DMS79 treated with DMSO at 0.1 percent for 48 hours (cell line): ENCODE data around the gene DIP2A.
"Not testable (repeated sequence)": the region's sequence is repeated elsewhere in the genome, so short reads cannot be mapped to it uniquely, and the experiment has no call there.

Experiments
- DNase-seq: peaks from one replicate; lab custom pipeline; 2025; lab: John Stamatoyannopoulos, UW

DIP2A gene

DNA sequence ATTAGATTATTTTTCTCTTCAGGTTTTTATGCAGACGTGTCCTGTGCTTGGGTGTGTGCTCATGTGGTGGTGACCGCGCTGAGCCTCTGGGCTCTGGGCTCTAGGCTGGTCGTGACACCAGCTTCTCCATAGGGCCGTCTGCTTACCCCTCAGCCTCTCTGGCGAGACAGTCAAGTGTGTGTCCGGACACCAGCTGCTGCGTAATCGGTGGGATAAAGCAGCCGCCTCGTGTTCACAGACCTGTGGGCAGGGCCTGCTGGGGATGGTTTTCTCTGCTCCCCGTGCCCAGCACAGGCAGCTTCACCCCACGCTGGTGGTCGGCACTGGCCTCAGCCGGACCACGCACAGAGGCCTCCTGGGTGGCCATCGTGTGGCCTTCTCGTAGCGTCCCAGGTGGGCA is 33.6 kb upstream of the DIP2A start:
- DNase-seq: no peak

DNA sequence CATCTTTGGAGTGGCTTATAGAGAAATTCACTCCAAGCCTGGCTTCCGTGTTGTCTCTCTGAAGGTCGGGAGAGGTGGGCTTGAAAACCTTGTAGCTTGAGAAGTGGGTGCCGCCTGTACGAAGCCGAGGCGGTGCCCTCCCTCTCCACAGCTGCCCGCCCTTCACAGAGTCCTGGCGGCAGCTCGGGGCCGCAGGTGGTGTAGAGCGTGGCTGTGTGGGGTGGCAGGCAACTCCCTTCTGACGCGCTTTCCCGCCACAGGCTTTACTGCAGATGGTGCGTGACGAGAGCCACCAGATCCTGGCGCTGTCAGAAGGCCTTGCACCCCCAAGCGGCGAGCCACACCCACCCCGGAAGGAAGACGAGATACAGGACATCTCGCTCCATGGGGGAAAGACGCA is 33.1 kb upstream of the DIP2A start:
- no peak for DNase-seq

DNA sequence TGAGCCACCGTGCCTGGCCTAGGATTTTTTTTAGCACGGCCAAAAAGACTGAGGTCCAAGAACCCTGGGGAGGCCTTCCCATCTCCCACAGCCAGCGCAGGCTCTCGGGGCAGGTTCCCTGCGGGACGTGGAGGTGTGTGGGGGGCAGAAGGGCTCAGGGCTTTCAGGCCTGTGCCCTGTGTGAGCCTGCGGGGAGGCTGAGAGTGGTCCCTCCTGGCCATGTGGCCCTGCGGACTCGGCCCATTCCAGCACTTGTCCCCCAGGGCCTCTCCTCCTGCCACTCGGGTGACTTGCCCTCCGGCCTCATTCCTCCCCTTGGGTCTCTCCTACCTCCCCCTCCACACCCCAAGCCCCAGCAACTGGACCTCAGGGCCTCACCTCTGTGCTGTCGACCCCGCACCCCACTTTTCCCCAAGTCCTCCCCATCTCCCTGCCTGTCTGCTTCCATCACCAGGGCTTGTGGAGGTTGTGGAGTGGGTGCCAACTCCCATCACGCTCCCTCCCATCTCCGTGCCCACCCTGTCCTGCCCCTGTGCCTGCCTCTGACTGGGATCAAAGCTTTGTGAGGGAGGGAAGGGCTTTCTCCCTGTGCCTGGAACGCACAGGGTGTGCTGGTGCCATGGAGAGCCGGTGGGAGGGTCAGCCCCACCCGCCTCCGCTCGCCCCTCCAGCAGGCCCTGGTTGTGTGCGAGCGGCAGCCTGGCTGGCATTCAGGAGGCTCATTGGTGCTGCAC is 32.2 kb upstream of the DIP2A start:
- DNase-seq: no peak

DNA sequence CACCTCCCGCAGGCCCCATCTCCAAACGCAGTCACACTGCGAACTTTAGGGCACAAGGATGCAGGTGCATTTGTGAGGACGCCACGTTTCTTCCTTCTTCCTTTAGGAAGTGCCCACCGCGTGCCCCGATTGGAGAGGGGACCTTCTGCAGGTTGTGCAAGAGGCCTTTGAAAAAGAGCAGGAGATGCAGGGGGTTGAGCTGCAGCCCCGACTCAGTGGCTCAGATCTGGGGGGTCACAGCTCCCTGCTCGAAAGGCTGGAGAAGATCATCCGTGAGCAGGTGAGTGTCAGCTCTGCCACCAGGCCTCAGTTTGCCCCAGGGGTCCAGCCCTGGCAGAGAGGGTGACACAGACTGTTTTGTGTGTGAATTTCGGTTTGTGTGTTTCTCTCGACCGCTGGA is 31.2 kb upstream of the DIP2A start:
- DNase-seq: no peak

DNA sequence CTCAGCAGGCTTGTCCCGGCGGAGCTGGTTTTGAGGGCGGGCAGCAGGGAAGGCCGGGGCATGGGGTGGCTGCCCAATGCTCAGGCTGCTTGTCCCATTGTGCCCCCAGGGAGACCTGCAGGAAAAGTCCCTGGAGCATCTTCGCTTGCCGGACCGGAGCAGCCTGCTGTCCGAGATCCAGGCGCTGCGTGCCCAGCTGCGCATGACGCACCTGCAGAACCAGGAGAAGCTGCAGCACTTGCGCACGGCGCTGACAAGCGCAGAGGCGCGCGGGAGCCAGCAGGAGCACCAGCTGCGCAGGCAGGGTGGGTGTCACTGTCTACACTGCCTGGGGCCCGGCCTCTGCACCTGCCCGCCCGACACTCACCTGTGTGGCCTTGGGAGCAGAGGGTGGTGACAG is 30.4 kb upstream of the DIP2A start:
- no peak for DNase-seq

DNA sequence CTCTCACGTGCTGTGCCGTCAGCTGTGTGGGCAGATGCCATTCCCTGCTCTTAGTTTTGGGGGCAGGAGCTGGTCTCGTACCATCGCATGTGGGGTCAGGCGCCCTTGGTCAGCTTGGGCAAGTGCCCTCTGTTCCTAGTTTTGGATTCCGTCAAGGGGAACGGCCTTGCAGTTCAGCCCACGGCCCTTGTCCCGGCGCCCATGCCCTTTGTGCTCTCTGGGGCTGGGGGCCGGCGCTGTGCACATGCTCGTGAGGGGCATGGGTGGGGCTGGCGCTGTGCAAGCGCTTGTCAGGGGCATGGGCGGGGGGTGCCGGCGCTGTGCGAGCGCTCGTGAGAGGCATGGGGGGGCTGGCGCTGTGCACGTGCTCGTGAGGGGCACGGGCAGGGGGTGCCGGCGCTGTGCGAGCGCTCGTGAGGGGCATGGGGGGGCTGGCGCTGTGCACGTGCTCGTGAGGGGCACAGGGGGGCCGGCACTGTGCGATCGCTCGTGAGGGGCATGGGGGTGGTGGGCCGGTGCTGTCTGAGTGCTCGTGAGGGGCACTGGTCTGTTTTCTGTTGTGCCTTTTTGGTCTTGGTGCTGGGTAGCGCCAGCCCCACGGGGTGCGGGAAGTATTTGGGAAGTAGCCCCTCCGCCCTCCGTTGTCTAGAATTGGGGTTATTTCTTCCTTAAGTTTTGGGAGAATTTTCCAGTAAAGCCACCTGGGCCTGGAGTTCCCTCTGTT is 29.5 kb upstream of the DIP2A start:
- DNase-seq: no peak

DNA sequence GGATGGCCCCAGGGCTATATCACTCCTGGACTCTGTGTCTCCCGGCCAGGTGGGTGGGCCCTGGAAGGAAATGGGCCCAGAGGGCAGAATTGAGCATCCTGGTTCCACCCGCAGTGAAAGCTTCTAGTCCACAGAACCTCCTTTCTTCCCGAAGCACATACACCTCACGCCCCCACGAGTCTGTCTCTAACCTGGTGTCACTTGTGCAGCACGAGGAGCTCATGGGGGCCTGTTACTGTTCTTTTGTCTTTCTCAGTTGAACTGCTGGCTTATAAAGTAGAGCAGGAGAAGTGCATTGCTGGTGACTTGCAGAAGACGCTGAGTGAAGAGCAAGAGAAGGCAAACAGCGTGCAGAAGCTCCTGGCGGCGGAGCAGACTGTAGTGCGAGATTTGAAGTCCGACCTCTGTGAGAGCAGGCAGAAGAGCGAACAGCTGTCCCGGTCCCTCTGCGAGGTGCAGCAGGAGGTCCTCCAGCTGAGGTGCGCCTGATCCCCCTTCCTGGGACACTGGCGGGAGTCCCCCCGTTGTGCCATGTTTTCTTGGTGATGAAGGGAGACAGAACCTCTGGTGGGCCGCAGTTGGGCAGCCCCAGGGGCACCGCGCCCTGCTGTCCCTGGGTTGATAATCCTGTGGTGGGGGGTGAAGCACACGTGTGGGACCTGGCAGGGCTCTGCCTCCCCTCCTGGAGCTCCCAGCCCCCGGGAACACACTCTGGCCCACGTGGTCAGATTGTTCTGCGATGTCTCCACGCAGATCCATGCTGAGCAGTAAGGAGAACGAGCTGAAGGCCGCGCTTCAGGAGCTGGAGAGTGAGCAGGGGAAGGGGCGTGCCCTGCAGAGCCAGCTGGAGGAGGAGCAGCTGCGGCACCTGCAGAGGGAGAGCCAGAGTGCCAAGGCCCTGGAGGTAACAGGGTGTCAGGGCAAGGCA is 28.7 kb upstream of the DIP2A start:
- no peak for DNase-seq

DNA sequence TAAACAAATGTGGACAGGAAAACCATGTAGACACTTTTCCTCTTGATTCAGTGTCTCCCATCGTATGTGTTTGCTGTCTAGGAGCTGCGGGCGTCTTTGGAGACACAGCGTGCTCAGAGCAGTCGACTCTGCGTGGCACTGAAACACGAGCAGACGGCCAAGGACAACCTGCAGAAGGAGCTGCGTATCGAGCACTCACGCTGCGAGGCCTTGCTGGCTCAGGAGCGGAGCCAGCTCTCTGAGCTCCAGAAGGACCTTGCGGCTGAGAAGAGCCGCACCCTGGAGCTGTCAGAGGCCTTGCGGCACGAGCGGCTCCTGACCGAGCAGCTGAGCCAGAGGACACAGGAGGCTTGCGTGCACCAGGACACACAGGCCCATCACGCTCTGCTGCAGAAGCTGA is 27.2 kb upstream of the DIP2A start:
- DNase-seq: no peak

DNA sequence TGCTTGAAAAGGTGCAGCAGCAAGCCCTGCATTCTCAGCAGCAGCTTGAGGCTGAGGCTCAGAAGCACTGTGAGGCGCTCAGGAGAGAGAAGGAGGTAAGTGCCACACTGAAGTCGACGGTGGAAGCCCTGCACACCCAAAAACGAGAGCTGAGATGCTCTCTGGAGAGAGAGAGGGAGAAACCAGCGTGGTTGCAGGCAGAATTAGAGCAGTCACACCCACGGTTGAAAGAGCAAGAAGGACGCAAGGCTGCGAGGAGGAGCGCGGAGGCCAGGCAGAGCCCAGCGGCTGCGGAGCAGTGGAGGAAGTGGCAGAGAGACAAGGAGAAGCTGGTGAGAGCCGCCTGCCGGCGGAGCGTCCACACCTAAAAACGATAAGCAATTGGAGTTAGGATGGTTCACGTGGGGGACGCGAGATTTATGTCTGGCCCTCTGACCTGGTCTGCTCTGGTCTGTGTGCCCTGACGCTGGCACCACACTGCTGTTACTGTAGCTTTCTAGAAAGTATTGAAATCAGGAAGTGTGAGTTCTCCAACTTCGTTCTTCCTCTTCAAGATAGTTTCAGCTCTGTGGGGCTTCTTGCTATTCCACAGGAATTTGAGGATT is 26.7 kb upstream of the DIP2A start:
- DNase-seq: no peak

DNA sequence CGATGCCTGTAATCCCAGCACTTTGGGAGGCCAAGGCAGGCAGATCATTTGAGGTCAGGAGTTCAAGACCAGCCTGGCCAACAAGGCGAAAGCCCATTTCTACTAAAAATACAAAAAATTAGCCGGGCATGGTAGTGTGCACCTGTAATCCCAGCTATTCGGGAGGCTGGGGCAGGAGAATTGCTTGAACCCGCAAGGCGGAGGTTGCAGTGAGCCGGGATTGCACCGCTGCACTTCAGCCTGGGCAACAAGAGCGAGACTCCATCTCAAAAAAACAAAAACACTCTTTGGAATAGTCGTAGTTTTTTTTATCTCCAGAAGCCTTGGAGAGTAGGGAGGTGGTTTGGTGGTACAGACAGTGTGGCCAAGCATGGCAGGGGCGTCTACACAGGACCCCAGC is 25.6 kb upstream of the DIP2A start:
- not testable (repeated sequence) for DNase-seq

DNA sequence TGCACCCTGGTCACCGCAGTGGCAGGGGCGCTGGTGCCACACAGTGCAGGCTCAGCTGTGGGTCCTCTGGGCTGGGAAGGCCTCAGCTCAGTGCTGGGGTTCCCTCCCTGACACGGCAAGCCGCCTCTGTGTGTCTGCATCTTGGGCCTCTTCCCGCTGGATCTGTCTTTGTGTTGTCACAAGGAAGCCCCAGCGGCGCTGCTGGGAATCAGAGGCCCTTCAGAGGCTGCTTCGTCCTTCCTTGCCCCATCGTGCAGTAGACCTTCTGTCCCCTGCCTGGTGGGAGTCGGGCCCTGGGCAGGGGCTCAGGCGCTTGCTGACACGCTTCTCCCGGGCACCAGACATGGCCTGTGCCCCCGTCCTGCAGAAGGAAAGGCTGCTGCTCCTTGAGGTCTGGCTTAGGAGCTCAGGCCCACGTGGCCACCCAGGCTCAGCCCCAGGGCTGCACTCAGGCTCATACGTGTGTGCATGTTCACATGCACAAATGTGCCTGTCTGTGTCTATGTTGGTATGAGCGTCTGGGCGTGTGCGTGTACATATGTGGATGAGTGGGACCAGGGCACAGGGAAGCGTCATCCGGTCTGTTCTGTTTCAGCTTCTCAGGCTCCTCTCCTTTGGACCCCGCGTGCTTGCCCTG is 24.3 kb upstream of the DIP2A start:
- no peak for DNase-seq

DNA sequence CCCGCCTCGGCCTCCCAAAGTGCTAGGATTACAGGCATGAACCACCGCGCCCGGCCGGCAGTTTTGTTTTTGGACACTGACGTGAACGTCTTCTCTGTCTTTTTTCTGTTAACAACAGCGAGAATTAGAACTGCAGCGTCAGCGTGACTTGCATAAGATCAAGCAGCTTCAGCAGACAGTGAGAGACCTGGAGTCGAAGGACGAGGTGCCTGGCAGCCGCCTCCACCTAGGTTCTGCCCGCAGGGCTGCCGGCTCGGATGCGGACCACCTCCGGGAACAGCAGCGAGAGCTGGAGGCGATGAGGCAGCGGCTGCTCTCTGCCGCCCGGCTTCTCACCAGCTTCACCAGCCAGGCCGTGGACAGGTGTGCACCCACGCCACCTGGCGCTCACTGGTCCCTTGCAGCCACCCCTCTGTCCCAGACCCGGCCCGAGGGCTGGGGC is 22.9 kb upstream of the DIP2A start:
- DNase-seq: no peak

DNA sequence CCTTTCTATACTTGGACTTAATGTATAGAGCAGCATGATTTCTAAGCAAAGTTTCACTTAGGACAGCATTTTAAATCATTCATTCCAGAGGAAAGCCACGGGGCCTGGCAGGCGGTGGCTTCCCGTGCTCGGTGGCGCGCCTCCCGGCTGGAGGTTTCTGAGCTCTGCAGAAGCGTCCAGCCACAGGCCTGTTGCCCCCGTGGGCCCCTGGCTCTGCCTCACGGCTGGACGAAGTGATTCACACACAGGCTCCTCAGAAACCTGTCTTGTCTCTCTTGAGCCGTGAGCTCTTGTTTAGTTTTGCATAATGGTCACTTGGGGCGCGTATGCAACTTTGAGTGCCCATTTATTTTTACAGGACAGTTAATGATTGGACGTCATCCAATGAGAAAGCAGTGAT is 22.1 kb upstream of the DIP2A start:
- DNase-seq: no peak

DNA sequence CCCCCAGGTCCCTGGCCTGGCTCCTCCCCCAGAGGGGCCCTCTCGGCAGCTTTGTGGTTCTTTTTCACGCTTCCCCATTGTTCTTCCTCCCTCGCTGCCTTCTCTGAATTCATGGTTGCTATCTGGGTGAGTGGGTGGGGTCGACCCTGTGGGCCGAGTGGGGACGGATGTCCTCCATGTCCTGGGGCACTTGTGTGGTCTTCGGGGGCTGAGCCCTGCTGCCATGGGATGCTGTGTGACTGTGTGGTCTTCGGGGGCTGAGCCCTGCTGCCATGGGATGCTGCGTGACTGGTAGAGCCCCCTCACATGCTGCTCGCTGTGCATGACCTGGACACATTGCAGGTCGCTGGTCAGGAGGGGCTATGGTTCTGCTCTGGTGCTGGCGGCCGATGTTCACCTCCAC is 21.6 kb upstream of the DIP2A start:
- no peak for DNase-seq

DNA sequence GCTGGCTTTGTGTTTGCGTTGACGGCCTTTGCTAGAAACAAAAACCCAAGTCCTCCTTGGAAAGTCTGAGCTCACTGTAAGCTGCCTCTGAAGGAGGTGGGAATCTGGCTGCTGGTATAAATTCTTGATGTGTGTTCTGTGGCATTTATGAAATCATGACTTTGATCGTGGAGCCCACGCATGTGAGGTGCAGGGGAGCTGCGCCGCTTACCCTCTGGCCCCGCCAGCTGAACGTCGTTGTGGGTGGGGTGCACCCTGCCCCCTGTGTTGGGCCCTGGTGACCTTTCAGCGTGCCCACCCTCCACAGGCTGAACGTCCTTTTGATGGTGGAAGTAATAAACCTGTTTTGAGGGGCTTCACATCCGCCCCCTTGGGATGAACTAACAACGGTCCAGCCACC is 21.2 kb upstream of the DIP2A start:
- DNase-seq: no peak

DNA sequence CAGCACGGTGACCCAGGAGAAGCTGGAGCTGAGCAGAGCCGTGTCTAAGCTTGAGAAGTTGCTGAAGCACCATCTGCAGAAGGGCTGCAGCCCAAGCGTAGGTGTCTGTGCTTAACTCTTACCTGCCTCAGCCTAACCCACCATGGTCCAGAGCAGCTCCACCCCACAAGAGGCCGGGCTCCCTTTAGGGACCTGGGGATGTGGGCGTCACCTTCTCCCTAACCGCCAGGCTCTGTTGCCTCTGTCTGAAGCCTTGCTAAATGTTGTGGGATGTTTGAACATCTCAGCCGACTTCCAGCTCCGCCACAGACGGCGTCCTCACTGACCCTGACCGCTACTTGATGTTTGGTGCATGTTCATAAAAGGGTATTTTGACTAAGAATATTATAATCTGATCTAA is 20.4 kb upstream of the DIP2A start:
- DNase-seq: no peak

DNA sequence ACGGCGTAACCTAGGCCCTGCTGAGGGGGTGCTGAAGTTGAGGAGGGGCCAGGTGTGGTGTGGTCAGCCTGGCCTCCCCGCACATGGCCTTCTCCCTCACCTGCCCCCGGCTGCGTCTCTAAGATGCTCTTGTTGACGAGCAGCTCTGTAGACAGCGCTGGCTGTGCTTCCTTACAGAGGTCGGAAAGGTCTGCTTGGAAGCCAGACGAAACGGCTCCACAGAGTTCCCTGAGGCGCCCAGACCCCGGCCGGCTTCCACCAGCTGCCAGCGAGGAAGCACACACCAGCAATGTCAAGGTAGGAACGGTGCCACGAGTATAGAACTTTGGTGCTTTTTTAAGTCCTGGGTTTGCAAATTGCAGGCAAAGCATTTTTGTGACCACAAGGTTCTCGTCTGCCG is 18.8 kb upstream of the DIP2A start:
- no peak for DNase-seq

DNA sequence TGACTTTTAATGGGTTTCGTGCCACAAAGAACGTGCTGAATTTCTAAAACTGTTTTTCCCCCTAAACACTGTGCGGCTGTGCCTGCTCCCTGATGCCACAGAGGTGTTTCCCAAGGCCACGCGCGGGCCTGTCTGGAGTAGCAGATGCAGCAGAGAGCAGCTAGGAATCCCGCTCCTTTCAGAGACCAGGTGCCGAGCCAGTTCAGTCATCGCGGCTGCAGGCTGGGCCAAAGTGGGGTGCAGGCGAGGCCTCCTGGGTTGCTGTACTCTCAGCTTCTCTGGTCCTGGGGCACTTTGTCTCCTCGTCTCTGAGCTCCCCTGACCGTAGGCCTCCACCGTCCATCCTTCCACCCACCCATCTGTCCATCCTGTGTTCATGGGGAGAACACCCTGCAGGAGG is 17.4 kb upstream of the DIP2A start:
- no peak for DNase-seq

DNA sequence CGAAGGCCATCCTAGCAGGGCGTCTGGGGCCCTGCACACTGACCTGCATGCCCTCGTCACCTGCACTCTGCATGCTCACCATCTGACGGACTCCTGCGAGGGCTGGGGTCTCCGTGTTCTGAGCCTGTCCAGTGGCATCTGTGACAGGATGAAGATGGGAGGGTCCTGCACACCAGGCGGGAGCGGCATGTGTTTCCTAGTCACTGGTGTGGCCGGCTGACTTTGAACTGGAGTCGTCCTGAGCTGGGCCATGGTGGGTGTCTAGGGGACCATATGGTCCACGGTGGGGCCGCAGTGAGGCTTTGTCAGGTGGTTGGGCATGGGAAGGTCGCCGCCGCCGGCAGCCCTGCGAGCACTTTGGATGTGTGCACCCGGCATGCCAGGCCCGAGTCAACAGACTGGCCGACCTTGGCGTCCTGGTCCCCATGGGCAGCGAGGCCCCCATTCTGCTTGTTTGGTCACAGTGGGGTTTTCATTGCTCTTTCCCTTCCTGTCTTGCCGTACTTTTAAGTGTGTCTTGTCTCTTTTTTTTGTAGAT is 16.7 kb upstream of the DIP2A start:
- no peak for DNase-seq

DNA sequence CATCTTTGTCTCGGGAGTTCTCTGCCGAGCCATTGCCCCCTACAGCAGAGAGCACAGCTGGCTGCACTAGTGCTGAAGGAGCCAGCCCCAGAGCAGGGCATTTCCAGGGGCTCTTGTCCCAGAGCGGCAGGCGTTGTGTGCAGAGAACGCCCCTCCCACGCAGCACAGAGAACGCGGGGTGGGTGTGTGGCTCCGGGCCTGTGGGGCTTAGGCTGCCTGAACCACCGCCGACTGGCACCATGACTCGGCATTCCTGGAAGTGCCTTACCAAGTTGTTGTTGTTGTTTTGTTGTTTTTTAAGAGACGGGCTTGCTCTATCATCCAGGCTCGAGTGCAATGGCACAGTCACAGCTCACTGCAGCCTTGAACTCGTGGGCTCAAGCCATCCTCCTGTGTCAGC is 15.8 kb upstream of the DIP2A start:
- no peak for DNase-seq

DNA sequence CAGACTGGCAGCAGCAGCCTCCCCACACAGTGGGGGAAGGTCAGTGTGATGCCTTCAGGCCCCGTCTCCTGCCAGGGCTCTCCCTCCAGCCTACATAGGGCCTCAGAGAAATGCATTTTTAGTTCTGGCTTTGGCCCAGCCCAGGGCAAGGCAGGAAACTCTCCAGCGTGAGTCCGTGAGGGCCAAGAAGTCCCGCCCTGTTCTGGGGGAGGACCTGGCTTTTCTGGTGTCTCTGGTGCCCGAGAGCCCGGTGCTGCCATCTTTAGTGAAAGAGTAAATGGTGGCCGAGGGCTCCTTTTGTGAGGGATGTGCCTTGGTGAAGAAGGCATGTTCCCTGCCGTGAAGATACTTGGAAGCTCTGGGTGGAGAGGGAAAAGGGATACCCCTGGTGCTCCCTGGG is 14.8 kb upstream of the DIP2A start:
- no peak for DNase-seq

DNA sequence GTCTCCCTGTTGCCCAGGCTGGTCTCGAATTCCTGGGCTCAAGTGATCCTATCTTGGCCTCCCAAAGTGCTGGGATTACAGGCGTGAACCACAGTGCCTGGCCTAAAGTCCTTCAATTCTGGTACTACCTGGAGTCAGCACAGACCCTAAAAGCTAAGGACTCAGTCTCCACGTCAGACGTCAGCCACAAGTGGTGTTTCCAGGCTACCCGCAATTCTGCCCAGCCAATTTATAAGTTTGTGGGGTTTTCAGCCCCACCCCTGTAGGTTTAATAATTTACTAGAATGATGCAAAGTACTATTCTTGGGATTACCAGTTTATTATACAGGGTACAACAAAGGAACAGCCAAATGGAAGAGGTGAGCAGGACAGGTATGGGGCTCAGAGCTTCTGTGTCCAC is 10.6 kb upstream of the DIP2A start:
- DNase-seq: no peak
